ENCODE measurements around the gene FCHO2.

FCHO2 gene

DNA sequence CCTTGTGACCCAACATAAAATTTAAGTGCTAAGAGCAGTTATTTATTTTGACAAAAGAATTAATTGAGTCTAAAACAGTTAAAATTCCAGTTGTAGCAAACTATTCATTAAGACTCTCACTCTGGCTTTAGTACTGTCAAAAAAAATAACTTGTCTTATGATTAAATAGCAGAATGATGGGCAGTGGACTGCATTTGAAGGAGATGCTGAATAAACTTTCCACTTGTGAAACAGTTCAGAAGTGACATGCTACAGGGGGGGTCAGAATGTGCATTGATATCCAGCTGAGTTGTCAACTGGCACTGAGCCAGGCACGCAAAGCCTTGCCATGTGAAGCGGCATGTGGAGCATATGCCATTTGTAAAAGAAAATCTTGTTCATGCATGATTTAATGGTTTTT lies 76.0 kb downstream of the FCHO2 start:
- no peak for DNase-seq

DNA sequence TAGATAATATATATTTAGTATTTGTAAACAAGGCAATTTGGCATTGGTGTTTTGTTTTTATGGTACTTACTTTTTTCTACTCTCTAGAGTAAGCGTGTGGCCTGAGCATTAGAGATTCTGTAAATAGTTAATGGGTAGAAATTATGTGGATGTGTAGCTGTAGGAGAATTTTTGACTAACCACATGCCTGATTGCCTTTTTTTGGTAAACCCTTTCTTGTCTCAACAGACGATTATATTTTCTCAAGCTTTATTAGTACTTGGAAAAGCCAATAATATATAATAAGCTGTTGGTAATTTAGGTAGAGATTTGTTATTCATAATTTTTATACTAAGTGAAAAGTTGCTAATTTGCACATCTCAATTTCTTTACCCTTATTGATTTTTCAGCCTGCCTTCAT lies 76.8 kb downstream of the FCHO2 start:
- no peak for DNase-seq

GRCh38 chr5:73037545-73037944 lies 81.7 kb downstream of the FCHO2 start:
- DNase-seq: no peak

GRCh38 chr5:73039082-73039481 lies 83.2 kb downstream of the FCHO2 start:
- DNase-seq: peak; percentile 86

DNA sequence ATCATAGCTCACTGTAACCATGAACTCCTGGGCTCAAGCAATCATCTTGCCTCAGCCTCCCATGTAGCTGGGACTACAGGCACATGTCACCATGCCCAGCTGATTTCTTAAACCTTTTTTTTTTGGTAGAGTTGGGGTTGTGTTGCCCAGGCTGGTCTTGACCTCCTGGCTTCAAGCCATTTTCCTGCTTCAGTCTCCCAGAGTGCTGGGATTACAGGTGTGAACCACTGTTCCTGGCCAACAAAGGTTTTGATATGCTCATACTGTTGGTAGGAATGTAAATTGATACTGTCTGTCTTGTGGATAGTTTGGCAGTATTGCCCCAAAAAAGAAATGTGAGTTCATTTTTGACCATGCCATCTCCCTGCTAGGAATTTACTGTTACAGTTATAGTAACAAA lies 87.2 kb downstream of the FCHO2 start:
- DNase-seq: no peak

DNA sequence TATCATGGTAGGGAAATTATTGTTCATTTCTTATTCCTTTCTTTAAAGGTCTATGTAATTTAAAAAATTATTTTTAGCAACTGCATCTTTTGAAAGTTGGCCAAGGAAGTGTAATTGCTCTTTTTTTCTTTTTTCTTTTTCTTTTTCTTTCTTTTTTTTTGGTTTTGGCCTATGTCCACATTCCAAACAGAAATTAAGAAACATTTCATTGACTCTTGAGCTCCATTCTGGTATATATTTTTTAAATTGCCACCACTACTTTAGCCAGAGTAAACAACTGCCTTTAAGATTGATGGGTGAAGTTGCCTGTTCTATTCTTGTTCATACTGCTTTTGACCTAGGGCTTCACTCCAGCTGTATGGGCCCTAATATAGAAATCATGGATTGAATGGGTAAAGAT lies 88.7 kb downstream of the FCHO2 start:
- DNase-seq: no peak

- DNase-seq: no peak
Measured at GRCh38 chr5:73045623-73046022, 89.8 kb downstream of the FCHO2 start.

DNA sequence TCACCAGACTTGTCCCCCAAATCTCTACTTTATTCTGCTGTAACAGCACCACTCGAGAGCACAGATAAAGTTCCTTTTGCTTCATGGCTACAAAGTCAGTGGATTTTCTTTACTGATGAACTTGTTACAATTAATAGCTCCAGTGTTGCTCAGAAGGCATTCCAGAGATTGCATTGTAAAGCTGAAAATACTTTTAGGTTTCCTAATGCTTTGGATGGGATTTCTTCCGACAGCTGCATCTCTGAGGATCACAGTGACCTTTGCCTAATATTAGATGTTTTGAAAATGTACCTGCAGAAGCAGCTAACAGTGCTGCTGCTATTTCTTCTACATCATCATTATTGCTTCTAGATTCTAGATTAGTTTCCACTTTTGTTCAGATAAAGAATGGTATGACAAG lies 105.8 kb downstream of the FCHO2 start:
- no peak for DNase-seq

DNA sequence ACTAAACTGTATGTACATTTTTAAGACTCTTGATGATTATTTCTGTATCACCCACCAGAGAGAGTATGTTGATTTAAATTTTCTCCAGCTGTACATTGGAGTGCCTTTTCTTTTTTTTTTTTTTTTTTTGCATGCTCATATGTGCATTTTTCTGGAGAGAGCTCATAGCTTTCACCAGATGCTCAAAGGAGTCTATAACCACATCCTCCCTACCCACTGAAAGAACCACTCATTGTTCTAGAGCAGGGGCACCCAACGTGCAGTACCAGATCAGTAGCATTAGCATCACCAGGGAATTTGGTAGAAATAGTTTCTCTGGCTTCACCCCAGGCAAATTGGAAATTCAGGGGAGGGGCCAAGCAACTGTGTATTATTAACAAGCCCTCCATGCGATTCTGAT lies 110.6 kb downstream of the FCHO2 start:
- DNase-seq: no peak

- DNase-seq: no peak
Measured at GRCh38 chr5:73067213-73067612, 111.4 kb downstream of the FCHO2 start.

GRCh38 chr5:73081093-73081492 lies 125.3 kb downstream of the FCHO2 start:
- no peak for DNase-seq

DNA sequence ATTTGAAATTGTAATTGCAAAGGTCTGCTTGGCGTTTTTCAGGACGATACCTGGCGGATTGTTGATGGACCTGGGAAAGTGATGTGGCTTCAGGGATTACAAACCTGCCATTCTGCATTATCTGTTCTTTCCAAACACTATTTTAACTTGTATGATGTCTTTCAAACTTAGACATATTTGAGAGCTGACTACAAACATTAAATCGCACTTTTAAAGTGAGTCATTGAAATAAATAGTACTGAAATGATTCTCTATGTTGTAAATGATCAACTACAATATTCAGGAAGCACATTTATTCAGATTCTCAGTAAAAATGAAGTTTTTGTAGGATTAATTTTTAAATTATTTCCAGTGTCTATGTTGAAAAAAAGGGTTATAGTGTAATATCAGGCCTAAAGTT lies 132.2 kb downstream of the FCHO2 start:
- no peak for DNase-seq

DNA sequence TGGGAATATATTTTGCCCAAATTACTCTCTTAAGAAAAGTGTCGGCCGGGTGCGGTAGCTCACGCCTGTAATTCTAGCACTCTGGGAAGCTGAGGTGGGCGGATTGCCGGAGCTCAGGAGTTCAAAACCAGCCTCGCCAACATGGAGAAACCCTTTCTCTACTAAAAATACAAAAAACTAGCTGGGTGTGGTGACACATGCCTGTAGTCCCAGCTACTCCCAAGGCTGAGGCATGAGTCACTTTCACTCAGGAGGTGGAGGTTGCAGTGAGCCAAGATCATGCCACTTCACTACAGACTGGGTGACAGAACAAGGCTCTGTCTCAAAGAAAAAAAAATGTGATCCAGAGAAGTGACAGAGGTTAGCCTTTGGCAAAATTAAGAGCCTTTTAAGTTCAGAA lies 138.1 kb downstream of the FCHO2 start:
- peak; percentile 84 for DNase-seq

- DNase-seq: no peak
Measured at GRCh38 chr5:73094415-73094814, 138.6 kb downstream of the FCHO2 start.

DNA sequence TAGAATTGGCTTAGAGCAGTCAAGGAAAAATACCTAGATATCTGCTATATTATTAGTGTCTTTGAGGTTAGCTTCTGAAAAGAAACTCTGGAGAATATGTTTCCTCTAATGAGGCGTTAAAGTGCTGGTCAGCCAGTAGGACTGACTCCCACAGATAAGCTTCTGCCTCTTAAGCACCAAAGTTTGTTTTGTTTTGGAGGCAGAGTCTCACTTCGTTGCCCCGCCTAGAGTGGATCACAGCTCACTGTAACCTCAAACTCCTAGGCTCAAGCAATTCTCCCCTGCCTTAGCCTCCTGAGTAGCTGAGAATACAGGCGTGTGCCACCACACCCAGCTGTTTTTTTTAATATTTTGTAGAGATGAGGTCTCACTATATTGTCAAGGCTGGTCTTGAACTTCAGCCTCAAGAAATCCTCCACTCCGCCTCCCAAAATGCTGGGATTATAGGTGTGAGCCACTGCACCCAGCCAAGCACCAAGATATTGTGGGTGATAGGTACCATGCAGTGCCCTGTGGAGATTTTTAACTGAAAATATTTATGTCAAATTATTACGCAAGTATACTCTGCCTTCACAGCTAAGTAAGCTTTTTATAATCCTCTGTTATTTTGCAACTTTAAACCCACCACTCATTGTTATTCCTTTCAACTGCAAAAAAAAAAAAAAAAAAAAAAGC lies 139.9 kb downstream of the FCHO2 start:
- DNase-seq: no peak

DNA sequence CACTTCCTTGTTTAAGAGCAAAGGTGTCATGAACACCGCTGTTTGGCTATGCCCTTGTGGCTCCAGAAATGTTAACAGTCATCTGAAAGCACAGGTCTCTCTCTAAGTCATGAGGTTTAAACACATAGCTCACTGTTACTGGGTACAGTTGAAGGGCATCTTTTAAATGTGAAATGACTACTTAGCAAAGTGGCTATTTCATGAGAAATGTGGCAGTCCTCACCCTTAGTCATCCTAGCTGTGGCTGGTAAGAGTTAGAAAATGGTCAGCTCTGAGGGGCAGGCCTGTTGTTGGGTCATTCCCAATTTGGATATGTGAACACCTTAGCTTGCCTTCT lies 140.4 kb downstream of the FCHO2 start:
- DNase-seq: no peak

- DNase-seq: no peak
Measured at GRCh38 chr5:73097740-73098139, 141.9 kb downstream of the FCHO2 start.

DNA sequence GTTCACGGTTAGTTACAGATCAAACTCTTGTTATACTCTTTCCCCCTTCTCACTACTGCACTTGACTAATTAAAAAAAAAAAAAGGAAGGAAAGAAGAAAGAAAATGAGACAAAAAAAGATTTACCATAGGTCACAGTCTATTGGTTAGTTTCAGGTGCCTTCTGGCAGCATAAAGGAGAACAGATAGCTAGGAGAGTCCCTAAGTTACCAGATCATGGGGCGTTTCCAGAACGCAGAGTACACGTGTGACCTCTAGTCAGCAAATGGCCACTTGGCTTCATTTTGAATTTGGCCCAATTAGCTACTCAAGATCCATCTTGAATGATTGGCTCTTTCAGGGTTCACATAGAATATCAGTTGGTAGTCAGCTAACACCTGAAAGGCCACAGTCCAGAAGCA lies 144.3 kb downstream of the FCHO2 start:
- DNase-seq: no peak

GRCh38 chr5:73103870-73104299 lies 148.0 kb downstream of the FCHO2 start:
- no peak for DNase-seq

DNA sequence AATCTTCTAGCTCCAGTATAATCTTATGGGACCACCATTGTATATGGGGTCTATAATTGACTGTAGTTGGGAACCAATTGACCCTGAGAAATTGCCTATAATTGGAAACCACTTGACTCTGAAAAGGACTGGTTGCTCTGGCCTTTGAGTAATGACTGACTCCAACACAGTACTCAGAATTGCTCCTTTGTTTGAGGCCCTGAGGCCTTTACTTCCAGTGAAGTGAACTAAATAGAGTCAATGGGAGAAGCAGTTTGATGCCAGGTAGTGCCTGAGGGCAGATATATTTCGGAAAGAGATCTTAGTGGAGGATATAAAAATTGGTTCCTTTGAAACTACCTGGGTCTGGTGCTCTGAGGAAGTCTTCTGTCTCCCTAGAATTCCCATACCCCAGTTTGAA lies 148.5 kb downstream of the FCHO2 start:
- DNase-seq: peak; percentile 67

- DNase-seq: no peak
Measured at GRCh38 chr5:73106335-73106734, 150.5 kb downstream of the FCHO2 start.

DNA sequence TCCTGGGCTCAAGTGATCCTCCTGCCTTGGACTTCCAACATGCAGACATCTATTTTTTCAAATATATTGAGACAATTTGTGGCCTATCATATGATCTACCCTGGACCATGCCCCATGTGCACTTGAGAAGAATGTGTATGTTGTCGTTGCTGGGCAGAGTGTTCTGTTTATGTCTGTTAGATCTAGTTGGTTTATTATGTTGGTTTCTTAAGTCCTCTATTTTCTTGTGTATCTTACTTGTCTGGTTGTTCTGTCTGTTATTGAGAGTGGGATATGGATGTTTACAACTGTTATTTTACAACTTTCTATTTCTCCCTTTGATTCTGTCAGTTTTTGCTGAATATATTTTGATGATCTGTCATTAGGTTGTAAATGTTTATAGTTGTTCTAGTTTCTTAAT lies 154.3 kb downstream of the FCHO2 start:
- DNase-seq: no peak

DNA sequence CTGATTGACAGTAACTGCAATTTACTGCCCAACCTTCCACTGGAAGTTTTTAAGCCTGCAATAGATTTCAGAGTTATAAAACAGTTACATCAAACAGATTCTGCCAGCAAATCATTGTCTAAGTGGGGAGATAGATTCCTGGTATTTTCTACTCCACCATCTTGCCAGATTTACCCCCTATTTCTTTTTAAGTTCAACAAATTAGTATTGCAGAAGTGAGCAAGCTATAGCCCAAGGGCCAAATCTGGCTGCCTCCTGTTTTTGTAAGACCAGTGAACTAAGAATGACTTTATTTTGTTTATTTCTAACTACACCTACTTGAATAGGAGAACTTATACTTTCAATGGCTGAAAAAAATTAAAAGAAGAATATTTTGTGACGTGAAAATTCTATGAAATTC lies 155.7 kb downstream of the FCHO2 start:
- DNase-seq: no peak

- no peak for DNase-seq
Measured at GRCh38 chr5:73112359-73112758, 156.5 kb downstream of the FCHO2 start.

GRCh38 chr5:73114044-73114688 lies 158.3 kb downstream of the FCHO2 start:
- no peak for DNase-seq
